Left ventricle myocardium inferior (tissue), 1 donor: ENCODE measurements around the gene GH1. TPM values are rescaled to one million over a fixed set of nuclear protein-coding genes. Genes with fewer than 3 reads are reported as not detected.

Experiments
- DNase-seq: peaks from one replicate; pipeline ENCODE4 v3.0.0-alpha.2; 2020
- H3K27ac ChIP-seq: fragments of 200-600 bp; replicated peaks from 2 replicates; pipeline ENCODE4 v1.8.0; 2021
- H3K27me3 ChIP-seq: fragments of 200-600 bp; 2 replicates; pipeline ENCODE4 v1.8.0; 2021; ENCODE audit warnings: low read depth
- H3K36me3 ChIP-seq: fragments of 200-600 bp; 2 replicates; pipeline ENCODE4 v1.8.0; 2021
- H3K4me1 ChIP-seq: fragments of 200-600 bp; 2 replicates; pipeline ENCODE4 v1.8.0; 2021
- H3K4me3 ChIP-seq: fragments of 200-600 bp; 2 replicates; pipeline ENCODE4 v1.8.0; 2021; ENCODE audit warnings: mild to moderate bottlenecking, moderate library complexity
- H3K9me3 ChIP-seq: fragments of 200-600 bp; replicated peaks from 2 replicates; pipeline ENCODE4 v1.8.0; 2021
- intact Hi-C: fragments of 100-400 bp; cut with micrococcal nuclease; formaldehyde crosslinking; loops from one replicate; pipeline ENCODE4 v1.11.0; 2022
- total RNA-seq: library from RNA; stranded (reverse); fragmentation: NEBNext Ultra II Directional; extraction: Animal tissue kit (Norgen Biotek cat#: 25700); gene quantifications from one replicate; pipeline ENCODE4 v1.2.1, GENCODE V29; 2021
- TF ChIP-seq, protein P1 (sequence below): fragments of 200-600 bp; IDR thresholded peaks from 2 replicates; pipeline ENCODE4 v1.8.0; 2021; ENCODE audit warnings: antibody characterized with exemption, mild to moderate bottlenecking, borderline replicate concordance
- donor health status: DM: no; HTN: yes; CAD: no; lungs with severe emphysema.

The GH1 gene
- total RNA-seq, 1 donor from 2014 or later = not detected

- Histone ChIP-seq H3K27ac (no peak overlapping the region), H3K9me3 (no peaks in the 10 kb centered on the region), H3K4me3 (no peak overlapping the region), H3K36me3 (no peaks in the 10 kb centered on the region), H3K27me3 (no peaks in the 10 kb centered on the region), H3K4me1 (peaks cover 25% of the 10 kb centered on the region)
- TF ChIP-seq, protein P1, sequence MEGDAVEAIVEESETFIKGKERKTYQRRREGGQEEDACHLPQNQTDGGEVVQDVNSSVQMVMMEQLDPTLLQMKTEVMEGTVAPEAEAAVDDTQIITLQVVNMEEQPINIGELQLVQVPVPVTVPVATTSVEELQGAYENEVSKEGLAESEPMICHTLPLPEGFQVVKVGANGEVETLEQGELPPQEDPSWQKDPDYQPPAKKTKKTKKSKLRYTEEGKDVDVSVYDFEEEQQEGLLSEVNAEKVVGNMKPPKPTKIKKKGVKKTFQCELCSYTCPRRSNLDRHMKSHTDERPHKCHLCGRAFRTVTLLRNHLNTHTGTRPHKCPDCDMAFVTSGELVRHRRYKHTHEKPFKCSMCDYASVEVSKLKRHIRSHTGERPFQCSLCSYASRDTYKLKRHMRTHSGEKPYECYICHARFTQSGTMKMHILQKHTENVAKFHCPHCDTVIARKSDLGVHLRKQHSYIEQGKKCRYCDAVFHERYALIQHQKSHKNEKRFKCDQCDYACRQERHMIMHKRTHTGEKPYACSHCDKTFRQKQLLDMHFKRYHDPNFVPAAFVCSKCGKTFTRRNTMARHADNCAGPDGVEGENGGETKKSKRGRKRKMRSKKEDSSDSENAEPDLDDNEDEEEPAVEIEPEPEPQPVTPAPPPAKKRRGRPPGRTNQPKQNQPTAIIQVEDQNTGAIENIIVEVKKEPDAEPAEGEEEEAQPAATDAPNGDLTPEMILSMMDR = no peak
- DNase-seq = no peak
- intact Hi-C loops = no loop called here
Observed at GRCh38 chr17:63955232-63955631, 36.6 kb upstream of the GH1 start.

- Histone ChIP-seq H3K27me3 (no peaks in the 10 kb centered on the region), H3K4me1 (peaks cover 22% of the 10 kb centered on the region), H3K9me3 (no peaks in the 10 kb centered on the region), H3K27ac (no peak overlapping the region), H3K4me3 (no peak overlapping the region), H3K36me3 (no peaks in the 10 kb centered on the region)
- intact Hi-C loops = no loop called here
- no peak for DNase-seq
- TF ChIP-seq, protein P1 = no peak
Observed at GRCh38 chr17:63954402-63955063, 35.9 kb upstream of the GH1 start.

GRCh38 chr17:63950940-63951907, 32.6 kb upstream of the GH1 start:
- Histone ChIP-seq H3K27me3 (peaks cover 5% of the 10 kb centered on the region), H3K9me3 (no peaks in the 10 kb centered on the region), H3K36me3 (no peaks in the 10 kb centered on the region), H3K4me3 (no peak overlapping the region), H3K27ac (no peak overlapping the region), H3K4me1 (peaks cover 28% of the 10 kb centered on the region)
- TF ChIP-seq, protein P1 = peak; percentile 28
- no peak for DNase-seq
- intact Hi-C loops = no loop called here

- Histone ChIP-seq H3K9me3 (no peaks in the 10 kb centered on the region), H3K4me1 (peaks cover 28% of the 10 kb centered on the region), H3K27me3 (peaks cover 5% of the 10 kb centered on the region), H3K36me3 (no peaks in the 10 kb centered on the region), H3K4me3 (no peak overlapping the region), H3K27ac (no peak overlapping the region)
- TF ChIP-seq, protein P1 = no peak
- DNase-seq = no peak
- intact Hi-C loops = no loop called here
Observed at GRCh38 chr17:63949576-63950250, 31.1 kb upstream of the GH1 start.

DNA sequence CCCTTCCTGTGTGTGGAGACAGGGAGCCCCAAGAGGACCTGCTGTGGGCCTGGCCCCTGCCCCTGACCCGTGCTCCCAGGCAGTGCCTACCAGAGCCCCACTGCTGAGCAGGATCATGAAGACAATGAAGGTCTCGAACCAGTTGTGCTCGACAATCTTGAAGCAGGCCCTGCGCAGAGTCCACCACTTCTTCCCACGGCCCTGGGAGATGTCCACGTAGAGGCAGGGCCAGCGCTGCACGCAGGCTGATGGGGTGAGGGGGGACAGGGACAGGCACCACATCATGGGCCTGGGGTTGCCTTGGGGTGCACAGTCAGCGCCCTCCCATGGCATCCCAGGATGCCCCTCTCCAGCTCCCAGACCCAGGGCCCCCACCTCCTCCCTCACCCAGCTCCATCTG, 29.9 kb upstream of the GH1 start:
- TF ChIP-seq, protein P1 = no peak
- Histone ChIP-seq H3K9me3 (no peaks in the 10 kb centered on the region), H3K4me3 (no peak overlapping the region), H3K27me3 (peaks cover 5% of the 10 kb centered on the region), H3K36me3 (no peaks in the 10 kb centered on the region), H3K4me1 (peaks cover 17% of the 10 kb centered on the region), H3K27ac (no peak overlapping the region)
- intact Hi-C loops = no loop called here
- DNase-seq = no peak
